H9 (cell line): Measurements from ENCODE around the gene COQ8B. TPM values are rescaled to one million over a fixed set of nuclear protein-coding genes. Genes with fewer than 3 reads are reported as not detected.

ENCODE experiments used
- DNase-seq: peaks from one replicate; pipeline ENCODE4 v3.0.0-alpha.2; 2017
- H2AFZ ChIP-seq: one replicate; pipeline ENCODE4 v1.6.1; 2013; ENCODE audit warnings: mild to moderate bottlenecking, low read length, control low read depth, moderate library complexity
- H2AK5ac ChIP-seq: 2 replicates; pipeline ENCODE4 v1.6.1; 2013; ENCODE audit warnings: low read length, control low read depth, mixed read lengths; ENCODE audit not compliant: insufficient read length
- H2BK120ac ChIP-seq: one replicate; pipeline ENCODE4 v1.6.1; 2013; ENCODE audit warnings: low read depth, mild to moderate bottlenecking, low read length, control low read depth, inconsistent platforms; ENCODE audit not compliant: poor library complexity, severe bottlenecking
- H2BK12ac ChIP-seq: 2 replicates; pipeline ENCODE4 v1.6.1; 2013; ENCODE audit warnings: low read length, control low read depth, mixed read lengths, low read depth; ENCODE audit not compliant: insufficient read length
- H2BK15ac ChIP-seq: 2 replicates; pipeline ENCODE4 v1.6.1; 2013; ENCODE audit warnings: low read depth, low read length, control low read depth
- H2BK20ac ChIP-seq: one replicate; pipeline ENCODE4 v1.6.1; 2013; ENCODE audit warnings: low read depth, mild to moderate bottlenecking, low read length, control low read depth, inconsistent platforms; ENCODE audit not compliant: poor library complexity, severe bottlenecking
- H2BK5ac ChIP-seq: 2 replicates; pipeline ENCODE4 v1.6.1; 2013; ENCODE audit warnings: low read length, control low read depth, mixed read lengths; ENCODE audit not compliant: insufficient read length
- H3K14ac ChIP-seq: 2 replicates; pipeline ENCODE4 v1.6.1; 2013; ENCODE audit warnings: low read length, control low read depth; ENCODE audit not compliant: insufficient read depth
- H3K18ac ChIP-seq: 2 replicates; pipeline ENCODE4 v1.6.1; 2013; ENCODE audit warnings: low read depth, mild to moderate bottlenecking, mixed read lengths, low read length, control low read depth; ENCODE audit not compliant: insufficient read length
- H3K23ac ChIP-seq: 2 replicates; pipeline ENCODE4 v1.6.1; 2013; ENCODE audit warnings: low read length, control low read depth, mixed read lengths, low read depth; ENCODE audit not compliant: insufficient read length
- H3K23me2 ChIP-seq: 2 replicates; pipeline ENCODE4 v1.6.1; 2013; ENCODE audit warnings: low read depth, mild to moderate bottlenecking, mixed read lengths, low read length, control low read depth; ENCODE audit not compliant: insufficient read length, poor library complexity, severe bottlenecking
- H3K27ac ChIP-seq: 2 replicates; pipeline ENCODE4 v1.5.1; 2013; ENCODE audit warnings: low read length, control low read depth, mixed read lengths, low read depth; ENCODE audit not compliant: insufficient read length
- H3K27me3 ChIP-seq: 2 replicates; pipeline ENCODE4 v1.6.1; 2013; ENCODE audit warnings: low read length, control low read depth, inconsistent platforms; ENCODE audit not compliant: insufficient read depth
- H3K4ac ChIP-seq: 2 replicates; pipeline ENCODE4 v1.6.1; 2013; ENCODE audit warnings: low read depth, mild to moderate bottlenecking, control low read depth, inconsistent platforms, low read length, moderate library complexity
- H3K4me1 ChIP-seq: 2 replicates; pipeline ENCODE4 v1.6.1; 2013; ENCODE audit warnings: low read length, control low read depth, inconsistent platforms; ENCODE audit not compliant: insufficient read depth
- H3K4me2 ChIP-seq: 2 replicates; pipeline ENCODE4 v1.6.1; 2013; ENCODE audit warnings: low read length, control low read depth, mixed read lengths; ENCODE audit not compliant: insufficient read length, insufficient read depth
- H3K56ac ChIP-seq: 2 replicates; pipeline ENCODE4 v1.6.1; 2013; ENCODE audit warnings: low read depth, mild to moderate bottlenecking, mixed read lengths, low read length, control low read depth; ENCODE audit not compliant: insufficient read length
- H3K79me1 ChIP-seq: 2 replicates; pipeline ENCODE4 v1.6.1; 2013; ENCODE audit warnings: low read depth, mild to moderate bottlenecking, moderate library complexity, low read length, control low read depth, inconsistent platforms; ENCODE audit not compliant: insufficient read depth, poor library complexity, severe bottlenecking
- H3K79me2 ChIP-seq: 2 replicates; pipeline ENCODE4 v1.6.1; 2013; ENCODE audit warnings: low read length, control low read depth, inconsistent platforms; ENCODE audit not compliant: insufficient read depth
- H3K9ac ChIP-seq: 2 replicates; pipeline ENCODE4 v1.6.1; 2013; ENCODE audit warnings: low read length, control low read depth, mixed read lengths; ENCODE audit not compliant: insufficient read length; ENCODE audit errors: extremely low read depth
- H3K9me3 ChIP-seq: one replicate; pipeline ENCODE4 v1.6.1; 2013; ENCODE audit warnings: low read depth, low read length, inconsistent platforms; ENCODE audit not compliant: control insufficient read depth
- H3T11ph ChIP-seq: one replicate; pipeline ENCODE4 v1.6.1; 2013; ENCODE audit warnings: mild to moderate bottlenecking, low read length, control low read depth, inconsistent platforms
- H4K20me1 ChIP-seq: one replicate; pipeline ENCODE4 v1.6.1; 2013; ENCODE audit not compliant: control insufficient read depth, insufficient read length, insufficient read depth
- H4K5ac ChIP-seq: 2 replicates; pipeline ENCODE4 v1.6.1; 2013; ENCODE audit warnings: low read depth, mild to moderate bottlenecking, mixed read lengths, low read length, control low read depth; ENCODE audit not compliant: insufficient read length
- H4K8ac ChIP-seq: replicated peaks from 2 replicates; pipeline ENCODE4 v1.6.1; 2013; ENCODE audit warnings: low read length, control low read depth, mixed read lengths, low read depth; ENCODE audit not compliant: insufficient read length
- H4K91ac ChIP-seq: 2 replicates; pipeline ENCODE4 v1.6.1; 2013; ENCODE audit warnings: low read depth, mild to moderate bottlenecking, moderate library complexity, mixed read lengths, low read length, control low read depth; ENCODE audit not compliant: insufficient read length
- H3K27ac Mint-ChIP-seq, 3 experiments: 2 replicates in 2 of 3; 3 replicates in 1 of 3; pipeline ENCODE4 v1.8.0; 2020 to 2021; ENCODE audit warnings: mixed read lengths in 3 of 3, mild to moderate bottlenecking in 1 of 3, moderate library complexity in 1 of 3
- H3K27me3 Mint-ChIP-seq: 2 replicates; pipeline ENCODE4 v1.8.0; 2021; ENCODE audit warnings: low read depth, mild to moderate bottlenecking, moderate library complexity, mixed read lengths
- H3K36me3 Mint-ChIP-seq, 3 experiments: 2 replicates in 2 of 3; 3 replicates in 1 of 3; pipeline ENCODE4 v1.8.0; 2020 to 2021; ENCODE audit warnings: low read depth in 3 of 3, mixed read lengths in 3 of 3; ENCODE audit not compliant: insufficient read depth in 1 of 3
- H3K4me1 Mint-ChIP-seq, 2 experiments: 2 replicates each; pipeline ENCODE4 v1.8.0; 2020; ENCODE audit warnings: mixed read lengths in 2 of 2
- H3K4me3 Mint-ChIP-seq, 2 experiments: 2 replicates in 1 of 2; 3 replicates in 1 of 2; pipeline ENCODE4 v1.8.0; 2020 to 2021; ENCODE audit warnings: mild to moderate bottlenecking in 2 of 2, mixed read lengths in 2 of 2, moderate library complexity in 1 of 2
- H3K9me3 Mint-ChIP-seq, 2 experiments: 2 replicates in 1 of 2; 3 replicates in 1 of 2; pipeline ENCODE4 v1.8.0; 2020; ENCODE audit warnings: mild to moderate bottlenecking in 2 of 2, mixed read lengths in 2 of 2, moderate library complexity in 1 of 2
- WGBS: extraction: QIAGEN DNeasy Blood & Tissue Kit; methylation state at CpG from one replicate; pipeline ENCODE4 v1.1.7; 2013; ENCODE audit warnings: missing lambda C conversion rate, low lambda C conversion rate, mixed read lengths; ENCODE audit not compliant: insufficient read length; ENCODE audit errors: extremely low coverage; 5-methylcytosine and 5-hydroxymethylcytosine counted together
- total RNA-seq: library from RNA; stranded (reverse); gene quantifications from 2 replicates; pipeline ENCODE4 v1.2.1, GENCODE V29; 2021
- TF ChIP-seq, protein P1 (sequence below): fragments of 200-600 bp; sonication (generic); conservative IDR thresholded peaks from 3 replicates; pipeline ENCODE4 v1.8.0; 2021; ENCODE audit warnings: antibody characterized with exemption, mild to moderate bottlenecking

Gene COQ8B
- total RNA-seq, 1 experiment from 2014 or later, result 40.5 TPM

DNA sequence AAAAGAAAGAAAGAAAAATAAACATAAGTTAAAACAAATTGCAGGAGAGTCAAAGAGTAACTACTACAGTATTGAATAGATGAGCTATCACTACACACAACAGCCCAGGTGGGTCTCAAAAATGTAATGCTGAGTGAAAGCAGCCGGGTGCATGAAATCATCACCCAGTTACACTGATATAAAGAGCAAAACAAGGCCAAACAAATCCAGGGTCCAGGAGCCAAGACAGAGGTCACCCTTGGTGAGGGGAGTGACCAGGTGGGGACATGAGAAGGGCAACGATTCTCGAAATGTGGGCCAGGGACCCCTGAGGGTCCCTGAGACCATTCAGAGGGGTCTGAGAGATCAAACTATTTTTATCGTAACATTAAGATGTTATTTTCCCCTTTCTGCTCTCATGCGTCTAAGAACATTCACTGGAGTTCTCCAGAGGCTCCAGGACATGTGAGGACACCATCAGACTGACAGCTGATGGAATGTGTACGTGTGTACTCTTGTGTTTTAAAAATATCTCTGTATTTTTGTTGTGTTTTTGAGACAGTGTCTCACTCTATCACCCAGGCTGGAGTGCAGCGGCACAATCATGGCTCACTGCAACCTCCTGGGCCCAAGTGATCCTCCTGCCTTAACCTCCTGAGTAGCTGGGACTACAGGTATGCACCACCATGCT is 10.6 kb downstream of the COQ8B start:
- H3K23me2 ChIP-seq, result no peaks in the 10 kb centered on the region
- no peaks in the 10 kb centered on the region for H3K27me3 ChIP-seq
- H2BK5ac ChIP-seq, result no peak overlapping the region
- no peak overlapping the region for H3K18ac ChIP-seq
- no CpG with 5 or more reads among the region's 7 CpGs for WGBS
- H3K4ac ChIP-seq, result no peak overlapping the region
- no peak overlapping the region for H3K56ac ChIP-seq
- H3K14ac ChIP-seq, result no peak overlapping the region
- H3K79me1 ChIP-seq, result no peaks in the 10 kb centered on the region
- no peak overlapping the region for H3K27ac ChIP-seq
- H2BK12ac ChIP-seq, result no peak overlapping the region
- Mint-ChIP-seq H3K9me3 (no peaks in the 10 kb centered on the region), H3K36me3 (peaks cover 31 to 69% (median 67%) of the 10 kb centered on the region in 3 experiments), H3K4me1 (peaks cover 5 to 10% of the 10 kb centered on the region in 2 experiments; a peak in 3 of 4 replicates), H3K27me3 (no peaks in the 10 kb centered on the region; the same call in 1 of the 2 replicates), H3K27ac (peak overlapping the region; percentile 29 to 68 (median 64); a peak in 3 of 7 replicates), H3K4me3 (peak overlapping the region in 1 of 2 experiments; percentile 58; a peak in 1 of 5 replicates)
- H3T11ph ChIP-seq, result no peak overlapping the region
- H4K5ac ChIP-seq, result no peak overlapping the region
- H2AK5ac ChIP-seq, result no peak overlapping the region
- H4K20me1 ChIP-seq, result no peaks in the 10 kb centered on the region
- no peak for DNase-seq
- no peaks in the 10 kb centered on the region for H3K9me3 ChIP-seq
- TF ChIP-seq, protein P1, sequence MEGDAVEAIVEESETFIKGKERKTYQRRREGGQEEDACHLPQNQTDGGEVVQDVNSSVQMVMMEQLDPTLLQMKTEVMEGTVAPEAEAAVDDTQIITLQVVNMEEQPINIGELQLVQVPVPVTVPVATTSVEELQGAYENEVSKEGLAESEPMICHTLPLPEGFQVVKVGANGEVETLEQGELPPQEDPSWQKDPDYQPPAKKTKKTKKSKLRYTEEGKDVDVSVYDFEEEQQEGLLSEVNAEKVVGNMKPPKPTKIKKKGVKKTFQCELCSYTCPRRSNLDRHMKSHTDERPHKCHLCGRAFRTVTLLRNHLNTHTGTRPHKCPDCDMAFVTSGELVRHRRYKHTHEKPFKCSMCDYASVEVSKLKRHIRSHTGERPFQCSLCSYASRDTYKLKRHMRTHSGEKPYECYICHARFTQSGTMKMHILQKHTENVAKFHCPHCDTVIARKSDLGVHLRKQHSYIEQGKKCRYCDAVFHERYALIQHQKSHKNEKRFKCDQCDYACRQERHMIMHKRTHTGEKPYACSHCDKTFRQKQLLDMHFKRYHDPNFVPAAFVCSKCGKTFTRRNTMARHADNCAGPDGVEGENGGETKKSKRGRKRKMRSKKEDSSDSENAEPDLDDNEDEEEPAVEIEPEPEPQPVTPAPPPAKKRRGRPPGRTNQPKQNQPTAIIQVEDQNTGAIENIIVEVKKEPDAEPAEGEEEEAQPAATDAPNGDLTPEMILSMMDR, result no peak
- H2AFZ ChIP-seq, result no peak overlapping the region
- H3K79me2 ChIP-seq, result no peaks in the 10 kb centered on the region
- no peak overlapping the region for H3K4me2 ChIP-seq
- no peak overlapping the region for H3K23ac ChIP-seq
- no peak overlapping the region for H2BK120ac ChIP-seq
- H4K91ac ChIP-seq, result no peak overlapping the region
- H3K4me1 ChIP-seq, result no peaks in the 10 kb centered on the region
- no peak overlapping the region for H2BK15ac ChIP-seq
- no peak overlapping the region for H4K8ac ChIP-seq
- H2BK20ac ChIP-seq, result no peak overlapping the region
- no peak overlapping the region for H3K9ac ChIP-seq
